NT2/D1 (cell line): ENCODE measurements around the gene AGPAT2.

Experiments used
- DNase-seq: peaks from one replicate; pipeline ENCODE4 v3.0.0-alpha.2; 2011; ENCODE audit warnings: low read depth, low spot score
- H3K27me3 ChIP-seq: 2 replicates; pipeline ENCODE4 v1.6.0; 2011; ENCODE audit warnings: mild to moderate bottlenecking; ENCODE audit not compliant: insufficient read length, insufficient read depth
- H3K36me3 ChIP-seq: 2 replicates; pipeline ENCODE4 v1.6.1; 2011; ENCODE audit warnings: mild to moderate bottlenecking, low read length, mixed read lengths; ENCODE audit not compliant: insufficient read depth, insufficient read length
- H3K4me1 ChIP-seq: 2 replicates; pipeline ENCODE4 v1.5.1; 2011; ENCODE audit not compliant: insufficient read depth, insufficient read length
- H3K4me3 ChIP-seq: 2 replicates; pipeline ENCODE4 v1.5.1; 2011; ENCODE audit warnings: low read depth; ENCODE audit not compliant: insufficient read length
- H3K9ac ChIP-seq: 2 replicates; pipeline ENCODE4 v1.6.0; 2011; ENCODE audit warnings: low read depth; ENCODE audit not compliant: insufficient read length
- H3K9me3 ChIP-seq: 2 replicates; pipeline ENCODE4 v1.5.1; 2011; ENCODE audit warnings: mild to moderate bottlenecking, low read length; ENCODE audit not compliant: insufficient read depth
- SUZ12 ChIP-seq: IDR thresholded peaks from 2 replicates; pipeline ENCODE4 v1.6.1; 2011; ENCODE audit not compliant: insufficient read length, insufficient read depth; ENCODE audit errors: extremely low read depth
- YY1 ChIP-seq: IDR thresholded peaks from 2 replicates; pipeline ENCODE4 v1.6.1; 2011; ENCODE audit not compliant: insufficient read length, insufficient read depth
- ZNF274 ChIP-seq: IDR thresholded peaks from 2 replicates; pipeline ENCODE4 v1.6.1; 2011; ENCODE audit warnings: mild to moderate bottlenecking, low read depth, low read length

AGPAT2 gene

DNA sequence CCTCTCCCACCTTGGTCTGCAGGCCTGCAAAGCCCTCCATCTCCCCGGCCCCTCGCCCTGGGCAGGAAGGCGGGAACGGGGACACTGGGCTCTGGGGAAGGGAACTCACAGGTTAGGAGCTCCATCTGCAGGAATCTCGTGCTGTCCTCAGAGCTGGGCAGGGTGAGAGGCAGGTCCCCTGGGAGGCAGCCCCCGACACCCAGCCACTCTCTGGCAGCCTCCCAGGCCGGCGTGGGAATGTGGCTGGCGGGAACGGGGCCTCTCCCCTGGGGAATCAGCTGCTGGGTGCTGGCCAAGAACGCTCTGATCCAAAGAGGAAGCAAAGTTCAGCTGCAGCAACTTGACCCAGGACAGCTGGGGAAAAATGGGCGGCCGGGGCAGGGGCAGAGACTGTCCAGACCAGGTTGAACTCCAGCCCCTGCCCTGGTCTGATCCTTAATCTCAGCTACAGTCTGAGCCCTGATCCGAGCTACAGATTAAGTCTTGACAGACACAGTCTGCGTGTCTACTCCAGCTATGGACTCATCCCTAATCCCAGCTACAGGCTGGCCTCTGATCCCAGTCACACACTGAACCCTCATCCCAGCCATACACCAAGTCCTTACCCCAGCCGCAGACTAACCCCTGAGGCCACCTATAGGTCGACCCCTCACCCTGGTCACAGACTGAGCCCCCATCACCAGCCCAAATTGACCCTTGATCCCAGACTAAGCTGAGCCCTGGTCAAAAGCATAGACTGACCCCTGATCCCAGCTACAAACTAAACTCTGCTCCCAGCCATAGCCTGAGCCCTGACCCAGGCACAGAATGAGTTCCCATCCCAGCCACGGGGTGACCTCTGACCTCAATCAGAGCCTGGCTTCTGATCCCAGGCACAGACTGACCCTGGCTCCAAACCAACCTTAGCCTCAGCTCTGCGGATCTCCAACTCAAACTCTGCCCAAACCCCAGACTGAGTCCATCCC, 61.9 kb downstream of the AGPAT2 start:
- Histone ChIP-seq H3K4me3 (no peak overlapping the region), H3K36me3 (no peaks in the 10 kb centered on the region), H3K9me3 (no peaks in the 10 kb centered on the region), H3K9ac (no peak overlapping the region), H3K4me1 (peaks cover 20% of the 10 kb centered on the region), H3K27me3 (no peaks in the 10 kb centered on the region)
- TF ChIP-seq YY1 (no peak), SUZ12 (no peak), ZNF274 (no peak)
- no peak for DNase-seq

DNA sequence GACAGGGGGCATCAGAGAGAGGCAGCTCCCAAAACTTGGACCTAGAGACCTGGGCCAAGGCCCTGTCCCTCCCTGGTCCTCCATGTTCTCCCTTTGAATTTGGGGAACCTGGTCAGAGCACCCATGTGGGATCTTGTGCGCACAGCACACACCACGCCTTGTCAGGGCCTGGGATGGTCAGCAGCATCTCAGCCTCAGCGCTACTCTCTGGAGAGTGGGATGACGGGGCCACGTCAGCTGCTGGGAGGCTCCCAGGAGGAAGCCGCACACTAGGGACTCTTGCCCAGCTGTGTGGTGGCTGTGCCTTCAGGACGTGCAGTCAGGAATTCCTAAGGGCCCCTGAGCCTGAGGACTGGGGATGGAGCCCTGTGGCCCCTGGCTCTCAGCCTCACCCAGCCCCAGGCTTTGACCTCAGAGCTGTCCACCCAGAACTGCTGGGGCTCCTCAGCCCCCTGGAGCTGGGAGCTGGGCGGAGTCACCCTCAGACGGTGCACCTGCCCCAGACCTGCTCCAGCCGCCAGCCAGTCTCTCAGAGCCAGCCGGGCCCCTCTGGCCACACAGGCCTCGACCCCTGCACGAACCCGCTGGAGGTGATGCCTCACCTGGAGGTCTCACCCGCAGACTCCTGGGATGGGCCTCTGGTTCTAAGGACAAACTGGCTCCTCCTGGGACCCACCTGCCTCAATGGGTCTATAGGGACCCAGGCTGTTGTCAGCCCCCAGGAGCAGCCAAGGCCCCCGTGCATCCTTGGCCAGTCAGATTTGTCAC, 62.9 kb downstream of the AGPAT2 start:
- no peak for DNase-seq
- Histone ChIP-seq H3K27me3 (no peaks in the 10 kb centered on the region), H3K4me1 (peaks cover 23% of the 10 kb centered on the region), H3K9ac (no peak overlapping the region), H3K36me3 (no peaks in the 10 kb centered on the region), H3K4me3 (no peak overlapping the region), H3K9me3 (no peaks in the 10 kb centered on the region)
- TF ChIP-seq ZNF274 (no peak), YY1 (no peak), SUZ12 (no peak)

DNA sequence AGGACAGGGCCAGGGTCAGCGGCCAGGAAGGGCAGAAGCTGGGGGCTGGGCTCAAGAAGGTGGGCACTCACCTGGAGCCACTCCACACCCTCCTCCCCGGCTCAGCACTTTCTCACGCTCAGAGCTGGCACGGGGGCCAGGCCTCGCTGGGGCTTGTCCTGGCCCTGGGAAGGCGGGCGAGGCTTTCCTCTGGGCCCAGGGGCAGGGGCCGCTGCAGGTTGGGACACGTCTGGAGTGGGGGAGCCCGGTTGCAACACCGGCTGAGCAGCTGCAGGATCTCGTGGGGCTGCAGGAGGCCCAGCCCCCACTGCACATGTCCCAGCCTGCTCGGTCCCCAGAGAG, 63.4 kb downstream of the AGPAT2 start:
- Histone ChIP-seq H3K9me3 (no peaks in the 10 kb centered on the region), H3K4me1 (peaks cover 23% of the 10 kb centered on the region), H3K27me3 (no peaks in the 10 kb centered on the region), H3K4me3 (no peak overlapping the region), H3K36me3 (no peaks in the 10 kb centered on the region), H3K9ac (no peak overlapping the region)
- TF ChIP-seq SUZ12 (no peak), YY1 (no peak), ZNF274 (no peak)
- no peak for DNase-seq
